ENCODE results near the gene CUL9. TPM values are rescaled to one million over a fixed set of nuclear protein-coding genes. Genes with fewer than 3 reads are reported as not detected.

CUL9 gene
- total and polyA plus RNA-seq, 2 experiments from 2014 or later: 2.6 to 11.3 TPM

GRCh38 chr6:43268782-43269272 is 86.8 kb downstream of the CUL9 start (continued):
- TF ChIP-seq ETS1 (IDR thresholded peaks at IDR 0.05) (no peak), REST (IDR thresholded peaks at IDR 0.05; ENCODE audit: unreplicated experiment) (no peak), NANOG (IDR thresholded peaks at IDR 0.05; ENCODE audit: borderline replicate concordance) (no peak), POLR2AphosphoS5 (IDR thresholded peaks at IDR 0.05; ENCODE audit: low read depth) (no peak), CTCF (conservative IDR thresholded peaks at IDR 0.05; ENCODE audit: low read depth in 2 of 2) (no peak), STAT1 (IDR thresholded peaks at IDR 0.05; ENCODE audit: unreplicated experiment) (no peak), ZNF331 (CRISPR knock-in tag; IDR thresholded peaks at IDR 0.05; ENCODE audit: low read depth) (no peak), CREB1 (CRISPR knock-in tag; IDR thresholded peaks at IDR 0.05; ENCODE audit: low read depth) (no peak), EZH2phosphoT487 (IDR thresholded peaks at IDR 0.05; ENCODE audit: unreplicated experiment) (no peak)

DNA sequence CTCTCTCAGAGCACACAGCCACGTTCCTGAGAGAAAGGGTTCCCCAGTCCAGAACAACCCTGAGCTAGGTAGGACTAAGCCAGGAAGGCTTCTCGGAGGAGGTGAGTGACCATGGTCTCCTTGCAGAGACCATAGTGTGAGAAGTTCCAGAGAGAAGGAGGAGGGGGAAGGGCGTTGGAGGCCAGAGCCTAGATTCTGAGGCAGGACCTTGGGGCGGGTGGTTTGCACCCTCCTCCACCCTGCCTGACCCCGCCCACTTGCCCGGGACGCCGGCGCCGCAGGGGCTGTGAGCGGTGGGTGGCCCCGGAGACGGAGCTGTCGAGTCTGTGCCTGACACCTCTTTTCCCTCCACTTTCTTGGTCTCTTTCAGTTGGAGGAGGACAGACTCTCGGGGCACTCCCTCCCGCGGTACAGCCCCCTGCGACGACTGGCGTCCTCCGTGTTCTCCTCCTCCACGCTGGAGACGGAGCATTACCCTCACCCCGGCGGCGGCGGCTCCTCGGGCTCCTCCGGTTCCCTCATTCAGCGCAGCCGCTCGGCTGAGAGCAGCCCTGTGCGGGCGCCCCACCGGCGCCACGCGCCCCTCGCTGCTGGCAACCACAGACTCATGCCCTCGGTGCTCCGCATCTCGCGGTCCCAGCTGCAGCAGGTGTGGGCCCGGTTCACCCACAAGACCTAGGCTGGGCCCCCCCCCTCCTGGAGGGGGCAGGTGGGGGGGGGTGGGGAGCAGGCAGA is 87.4 kb downstream of the CUL9 start:
- Mint-ChIP-seq H3K4me3 (peak overlapping the region; percentile 64), H3K36me3 (ENCODE audit: low read depth) (no peaks in the 10 kb centered on the region), H3K27ac (no peak overlapping the region), H3K27me3 (ENCODE audit: insufficient read depth, low read depth, poor library complexity) (peaks cover 48% of the 10 kb centered on the region), H3K4me1 (peaks cover 37% of the 10 kb centered on the region), H3K9me3 (no peaks in the 10 kb centered on the region)
- H3K4me1 ChIP-seq (ENCODE audit: insufficient read depth): peaks cover 14% of the 10 kb centered on the region
- H3F3A ChIP-seq (replicated peaks; ENCODE audit: low read depth): no peaks in the 10 kb centered on the region
- no peak for TF ChIP-seq STAT1 (IDR thresholded peaks at IDR 0.05; ENCODE audit: unreplicated experiment)
- no peak for TF ChIP-seq EZH2 (IDR thresholded peaks at IDR 0.05; ENCODE audit: low read depth, unreplicated experiment)
- no peak for TF ChIP-seq EZH2phosphoT487 (IDR thresholded peaks at IDR 0.05; ENCODE audit: unreplicated experiment)
- H2AFZ ChIP-seq: peak overlapping the region; percentile 84
- H3K4me3 ChIP-seq: peak overlapping the region; percentile 52
- H3K79me2 ChIP-seq (replicated peaks; ENCODE audit: insufficient read depth): no peaks in the 10 kb centered on the region
- peak; percentile 47 for DNase-seq (ENCODE audit: low spot score)
- H3K36me3 ChIP-seq (ENCODE audit: insufficient read depth): no peaks in the 10 kb centered on the region
- H3K27ac ChIP-seq (ENCODE audit: low read depth): no peak overlapping the region
- peak overlapping the region; percentile 84 for H3K4me2 ChIP-seq
- H3K9me2 ChIP-seq (ENCODE audit: insufficient read depth): no peaks in the 10 kb centered on the region
- ATAC-seq: peak; percentile 64
- H4K20me1 ChIP-seq (replicated peaks; ENCODE audit: insufficient read depth): no peaks in the 10 kb centered on the region
- peaks cover 63% of the 10 kb centered on the region for H3K27me3 ChIP-seq (ENCODE audit: insufficient read depth)
